OCI-LY3 (cell line): ENCODE results near the gene ASIC5.

Experiments used
- CTCF ChIP-seq: fragments of 200-600, 300-600 bp; sonication (generic); IDR thresholded peaks from 2 replicates; pipeline ENCODE4 v1.5.1; 2014; ENCODE audit warnings: antibody characterized with exemption, low read length, low read depth
- EZH2phosphoT487 ChIP-seq: fragments of 200-600 bp; shearing (Covaris generic); IDR thresholded peaks from 2 replicates; pipeline ENCODE4 v1.6.1; 2018; ENCODE audit warnings: antibody characterized with exemption, mixed run types, low read depth

GRCh38 chr4:155889946-155890345, 23.9 kb upstream of the ASIC5 start:
- TF ChIP-seq CTCF (no peak), EZH2phosphoT487 (no peak)
